KOPT-K1 (cell line): ENCODE data around the gene CENPU.
A peak's percentile ranks its signal among the peaks of the same experiment; 100 is the strongest.
"Not testable (repeated sequence)": the region's sequence is repeated elsewhere in the genome, so short reads cannot be mapped to it uniquely, and the experiment has no call there.

Experiments
- H3K27ac ChIP-seq: fragments of 200-600 bp; sonication (generic); 2 replicates; pipeline ENCODE4 v1.5.1; 2016; ENCODE audit warnings: antibody characterized with exemption, mild to moderate bottlenecking, low read depth, low read length; ENCODE audit not compliant: poor library complexity, severe bottlenecking
- H3K36me3 ChIP-seq: fragments of 200-600 bp; sonication (generic); 2 replicates; pipeline ENCODE4 v1.5.1; 2017; ENCODE audit warnings: antibody characterized with exemption, mild to moderate bottlenecking, low read length, moderate library complexity; ENCODE audit not compliant: insufficient read depth
- H3K9me3 ChIP-seq: fragments of 200-600 bp; sonication (generic); 2 replicates; pipeline ENCODE4 v1.5.1; 2017; ENCODE audit warnings: antibody characterized with exemption, low read length, mild to moderate bottlenecking; ENCODE audit not compliant: insufficient read depth, poor library complexity, severe bottlenecking

Gene CENPU

DNA sequence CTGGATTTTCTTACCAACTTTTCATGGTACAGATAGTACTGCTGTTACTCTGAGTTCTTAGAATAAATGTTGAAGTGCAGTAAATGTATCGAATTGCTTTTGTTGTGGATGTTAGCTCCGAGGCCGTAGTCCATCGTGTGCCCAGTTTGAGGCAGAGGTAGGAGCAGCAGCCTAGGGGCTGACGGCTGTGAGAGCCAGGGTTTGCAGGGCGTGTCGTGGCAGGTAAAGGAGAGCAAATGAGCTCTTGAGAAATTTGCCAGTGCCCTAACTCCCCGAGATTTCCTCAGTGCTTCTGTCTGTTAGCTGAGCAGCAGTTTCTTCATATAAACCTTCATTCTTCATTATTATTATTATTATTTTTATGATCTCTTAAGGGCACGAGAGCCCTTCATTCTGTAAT lies 62.8 kb downstream of the CENPU start:
- peaks cover 78% of the 10 kb centered on the region for H3K36me3 ChIP-seq
- no peaks in the 10 kb centered on the region for H3K9me3 ChIP-seq
- H3K27ac ChIP-seq = no peak overlapping the region

DNA sequence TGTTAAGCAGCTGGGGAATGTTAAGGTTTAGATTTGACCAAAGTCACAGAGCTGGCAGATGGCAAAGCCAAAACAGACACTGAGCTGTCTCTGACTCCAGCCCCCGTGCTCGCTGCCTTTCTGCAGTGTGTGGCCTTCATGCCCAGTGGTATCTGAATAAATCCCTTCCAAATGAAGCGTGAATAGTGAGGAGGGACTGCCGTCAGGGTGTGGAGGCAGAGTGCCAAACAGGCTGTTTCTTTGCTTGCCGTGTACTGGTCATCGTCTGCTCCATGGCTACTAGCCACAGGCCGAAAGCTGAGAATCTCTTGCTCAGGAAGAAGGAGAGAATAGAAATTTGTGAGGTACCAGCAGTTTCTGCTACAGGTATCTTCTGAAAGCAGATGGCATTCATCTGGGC lies 64.6 kb downstream of the CENPU start:
- Histone ChIP-seq H3K36me3 (peaks cover 82% of the 10 kb centered on the region), H3K9me3 (no peaks in the 10 kb centered on the region), H3K27ac (no peak overlapping the region)

DNA sequence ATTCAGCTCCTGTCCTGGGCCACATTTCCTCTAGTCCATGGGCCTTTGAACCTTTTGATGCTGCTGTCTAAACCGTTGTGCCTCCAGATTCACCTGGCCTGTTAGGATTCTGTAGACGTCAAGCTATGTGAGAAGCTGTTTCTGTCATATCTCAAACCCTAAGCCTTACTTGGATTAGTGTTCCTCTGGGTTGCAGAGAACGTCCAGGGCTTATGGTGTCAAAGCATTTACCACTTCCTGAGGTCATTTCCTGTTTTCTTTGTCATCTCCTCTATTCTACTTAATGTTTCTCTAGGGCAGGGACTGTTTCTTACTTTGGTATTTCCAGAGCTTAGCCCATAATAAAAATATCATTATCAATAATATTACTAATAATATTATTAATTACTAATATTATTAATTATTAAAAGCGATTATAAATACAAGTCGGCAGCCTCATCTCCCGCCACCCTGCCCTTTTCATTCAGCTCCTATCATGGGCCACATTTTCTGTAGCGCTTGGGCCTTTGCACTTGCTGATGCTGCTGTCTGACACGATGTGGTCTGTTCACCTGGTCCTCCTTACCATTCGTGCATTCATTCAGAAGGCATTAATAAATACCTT lies 65.3 kb downstream of the CENPU start:
- Histone ChIP-seq H3K36me3 (peaks cover 76% of the 10 kb centered on the region), H3K9me3 (no peaks in the 10 kb centered on the region), H3K27ac (peak overlapping the region; percentile 19)

DNA sequence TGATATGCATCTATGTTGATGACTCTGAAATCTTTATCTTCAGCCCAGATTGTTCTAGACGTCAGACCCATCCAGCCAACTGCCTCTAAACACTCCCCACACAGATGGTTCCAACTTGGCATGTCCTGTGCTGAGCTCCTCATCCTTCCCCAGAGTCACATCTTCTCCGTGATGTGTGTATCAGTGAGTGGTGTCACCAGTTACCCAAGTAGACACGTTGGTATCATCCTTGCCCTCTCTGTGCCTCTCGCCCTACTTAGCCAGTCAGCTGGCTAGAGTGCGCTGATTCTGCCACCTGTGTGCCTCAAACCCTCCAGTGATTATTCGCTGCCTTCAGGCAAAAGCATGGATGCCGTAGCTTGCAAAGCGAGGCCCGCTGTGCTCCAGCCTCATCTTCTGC lies 65.8 kb downstream of the CENPU start:
- no peaks in the 10 kb centered on the region for H3K9me3 ChIP-seq
- H3K36me3 ChIP-seq = peaks cover 73% of the 10 kb centered on the region
- H3K27ac ChIP-seq = peak overlapping the region; percentile 19

DNA sequence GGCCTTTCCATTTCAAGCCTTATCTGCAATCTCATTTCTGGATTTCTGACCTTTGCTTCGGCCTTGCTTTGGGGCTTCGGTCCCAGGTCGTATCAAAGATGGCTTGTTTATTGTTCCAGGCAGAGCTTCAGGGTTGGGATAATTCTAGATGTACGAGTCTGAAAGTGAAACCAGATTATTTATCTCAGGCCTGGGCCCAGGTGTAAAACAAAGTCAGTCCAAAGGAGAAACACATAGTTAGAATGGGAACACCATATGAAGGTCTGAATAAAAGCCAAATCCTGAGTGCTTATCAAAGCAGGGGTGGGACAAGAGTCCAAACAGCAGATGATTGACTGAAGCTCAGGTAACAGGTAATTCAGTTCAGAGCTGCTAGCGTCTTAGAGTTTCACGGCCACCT lies 67.2 kb downstream of the CENPU start:
- Histone ChIP-seq H3K9me3 (no peaks in the 10 kb centered on the region), H3K36me3 (peaks cover 60% of the 10 kb centered on the region), H3K27ac (no peak overlapping the region)

DNA sequence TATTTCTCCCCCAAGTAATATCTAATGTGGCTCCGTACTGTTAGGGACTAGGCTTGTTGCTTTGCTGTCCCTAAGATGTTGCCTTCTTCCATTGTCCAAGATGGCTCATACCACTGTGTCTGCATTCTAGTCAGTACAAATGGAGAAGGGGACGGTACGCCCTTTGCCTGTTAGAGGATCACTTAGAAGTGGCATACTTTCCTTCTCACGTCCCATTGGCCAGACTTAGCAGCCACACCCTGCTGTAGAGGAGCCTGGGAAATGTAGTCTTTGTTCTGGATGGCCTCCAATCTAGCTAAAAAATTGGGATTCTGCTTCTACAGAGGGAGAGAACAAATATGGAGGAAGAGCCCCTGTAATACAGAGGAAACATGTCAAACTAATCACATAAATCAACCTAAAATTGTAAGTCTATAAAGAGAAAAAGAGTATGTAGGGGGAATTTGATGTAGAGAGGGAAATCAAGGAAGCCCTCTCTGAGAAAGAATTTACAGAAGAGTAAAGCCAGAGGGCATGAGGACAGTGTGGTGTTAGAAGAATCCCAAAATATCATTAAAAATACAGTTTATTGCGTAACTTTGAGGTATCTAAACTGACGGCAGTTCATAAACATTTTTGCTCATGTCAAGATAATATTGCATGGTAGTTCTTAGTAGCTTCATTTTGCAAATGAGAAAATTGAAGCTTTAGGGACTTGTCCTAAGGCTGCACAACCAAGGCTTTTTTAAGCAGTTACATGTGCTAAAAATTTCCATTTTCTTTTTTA lies 69.3 kb downstream of the CENPU start:
- Histone ChIP-seq H3K9me3 (no peaks in the 10 kb centered on the region), H3K36me3 (peaks cover 59% of the 10 kb centered on the region), H3K27ac (no peak overlapping the region)

DNA sequence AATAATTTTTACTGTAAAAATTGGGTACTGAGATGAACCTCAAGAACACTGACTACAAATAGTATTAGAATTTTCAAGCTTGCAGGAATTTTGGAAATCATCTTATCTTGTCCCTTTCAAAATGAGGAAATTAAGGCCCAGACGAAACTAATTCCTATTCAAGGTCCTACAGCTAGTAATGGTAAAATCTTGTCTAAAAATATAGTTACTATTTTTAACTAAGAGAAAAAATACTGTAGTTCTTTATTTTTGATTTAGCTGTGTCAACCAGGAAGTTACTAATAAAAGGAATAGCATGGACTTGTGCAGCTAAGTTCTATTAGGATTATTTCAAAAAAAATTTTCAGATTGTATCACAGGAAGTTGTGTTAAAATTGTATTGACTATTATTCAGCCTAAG lies 71.7 kb downstream of the CENPU start:
- H3K36me3 ChIP-seq = peaks cover 49% of the 10 kb centered on the region
- no peaks in the 10 kb centered on the region for H3K9me3 ChIP-seq
- H3K27ac ChIP-seq = no peak overlapping the region

DNA sequence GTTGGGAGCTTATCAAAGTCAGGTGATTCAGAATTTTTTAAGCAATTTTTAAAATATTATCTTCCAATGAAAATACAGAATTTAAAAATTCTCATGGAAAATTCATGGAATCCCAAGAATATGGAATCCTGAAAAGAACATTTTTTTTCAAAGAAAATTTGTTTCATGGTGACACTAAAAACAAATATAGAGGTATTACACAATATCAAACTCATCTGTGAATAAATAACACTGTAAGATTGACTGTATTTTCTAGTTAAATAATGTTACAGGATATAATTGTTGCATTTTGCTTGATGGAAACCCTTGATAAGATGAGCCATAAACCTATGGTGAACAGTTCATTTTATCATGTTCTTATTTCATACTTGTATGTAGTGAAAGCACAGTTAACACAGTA lies 72.9 kb downstream of the CENPU start:
- H3K27ac ChIP-seq = no peak overlapping the region
- H3K36me3 ChIP-seq = peaks cover 49% of the 10 kb centered on the region
- no peaks in the 10 kb centered on the region for H3K9me3 ChIP-seq

DNA sequence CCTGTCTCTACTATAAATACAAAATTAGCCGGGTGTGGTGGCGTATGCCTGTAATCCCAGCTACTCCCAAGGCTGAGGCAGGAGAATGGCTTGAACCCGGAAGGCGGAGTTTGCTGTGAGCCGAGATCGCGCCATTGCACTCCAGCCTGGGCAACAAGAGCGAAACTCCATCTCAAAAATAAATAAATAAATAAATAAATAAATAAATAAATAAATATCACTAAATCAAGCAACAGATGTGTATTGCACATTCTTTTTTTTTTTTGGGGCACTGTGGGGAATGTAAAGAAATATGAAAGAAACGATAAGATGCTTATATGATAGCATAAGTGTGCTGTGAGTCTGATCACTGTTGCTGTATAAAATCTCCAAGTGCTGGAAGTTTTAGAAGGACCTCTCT lies 76.1 kb downstream of the CENPU start:
- peaks cover 45% of the 10 kb centered on the region for H3K36me3 ChIP-seq
- not testable (repeated sequence) for H3K27ac ChIP-seq, H3K9me3 ChIP-seq

DNA sequence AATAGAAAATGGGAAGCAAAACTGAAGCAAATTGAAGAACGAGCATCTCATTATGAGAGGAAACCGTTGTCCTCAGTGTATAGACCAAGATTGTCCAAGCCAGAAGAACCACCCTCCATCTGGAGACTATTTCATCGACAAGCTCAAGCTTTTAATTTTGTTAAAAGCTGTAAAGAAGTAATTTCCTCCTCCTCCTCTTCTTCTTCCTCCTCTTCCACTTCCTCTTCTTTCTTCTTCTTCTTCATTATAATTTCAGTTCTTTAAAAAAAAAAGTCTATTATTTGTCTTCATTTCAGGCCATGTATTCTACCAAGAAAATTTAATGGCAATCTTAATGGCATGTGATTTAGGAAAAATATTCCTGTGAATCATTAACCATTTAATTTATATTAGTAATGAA lies 76.8 kb downstream of the CENPU start:
- H3K36me3 ChIP-seq = peaks cover 45% of the 10 kb centered on the region
- H3K9me3 ChIP-seq = no peaks in the 10 kb centered on the region
- H3K27ac ChIP-seq = no peak overlapping the region

DNA sequence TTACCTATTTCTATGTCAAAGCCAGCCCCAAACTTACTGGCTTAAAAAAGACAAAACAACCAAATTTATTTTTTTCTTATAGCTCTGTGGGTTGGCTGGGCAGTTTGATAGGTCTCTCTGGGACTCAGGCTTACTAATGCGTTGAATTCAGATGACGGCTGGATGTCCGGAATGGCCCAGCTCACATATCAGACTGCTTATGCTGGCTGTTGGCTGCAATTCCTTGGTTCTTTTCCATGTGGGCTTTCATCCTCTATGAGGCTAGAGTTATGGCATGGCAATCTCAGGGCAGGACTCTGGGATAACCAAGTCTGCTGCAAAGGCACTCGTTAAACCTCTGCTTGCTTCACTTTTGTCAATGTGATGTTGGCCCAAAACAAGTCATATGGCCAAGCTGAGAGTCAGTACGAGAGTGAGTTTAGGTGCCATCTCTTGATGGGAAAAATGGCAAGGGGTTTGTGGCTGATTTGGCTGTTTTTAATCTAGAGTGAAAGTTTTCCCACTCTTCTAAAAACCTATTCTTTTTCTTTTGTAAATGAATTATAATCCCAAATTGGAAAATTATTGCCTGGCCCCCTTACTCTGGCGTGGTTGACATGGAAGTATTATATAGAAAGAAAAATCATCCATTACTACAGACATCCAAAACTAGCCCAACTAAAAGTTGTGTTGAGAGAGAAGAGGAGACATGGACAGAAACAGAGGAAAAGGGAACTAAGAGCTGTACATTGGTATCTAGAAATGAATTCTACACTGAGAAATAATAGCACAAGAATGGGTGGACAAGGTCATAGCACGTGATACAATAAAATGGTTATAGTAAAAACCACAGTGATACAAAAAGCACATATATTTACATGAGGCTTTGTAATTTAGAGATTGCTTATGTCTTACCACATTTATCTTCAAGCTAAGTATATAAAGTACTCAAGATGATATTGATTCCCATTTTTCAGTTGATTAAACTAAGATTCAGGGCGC lies 77.7 kb downstream of the CENPU start:
- peaks cover 43% of the 10 kb centered on the region for H3K36me3 ChIP-seq
- no peaks in the 10 kb centered on the region for H3K9me3 ChIP-seq
- H3K27ac ChIP-seq = no peak overlapping the region

DNA sequence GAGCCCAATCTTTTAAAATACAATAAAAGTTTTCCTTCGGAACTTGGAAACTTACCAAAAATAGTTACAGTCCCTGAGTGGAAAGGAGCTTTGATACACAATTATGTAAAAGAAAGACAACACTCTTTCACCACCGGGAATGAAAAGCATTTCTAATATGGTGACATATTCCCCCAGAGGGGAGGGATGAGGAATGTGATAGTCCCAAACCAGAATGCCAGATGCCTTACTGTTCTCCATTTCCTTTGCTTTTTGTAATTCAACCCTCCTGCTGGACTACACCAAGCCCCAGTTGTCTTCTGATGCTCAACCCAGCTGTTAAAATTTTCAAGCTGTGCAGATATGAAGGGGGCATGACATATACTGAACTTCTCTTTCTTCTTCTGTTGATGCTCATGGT lies 80.2 kb downstream of the CENPU start:
- Histone ChIP-seq H3K9me3 (no peaks in the 10 kb centered on the region), H3K36me3 (peaks cover 28% of the 10 kb centered on the region), H3K27ac (no peak overlapping the region)

DNA sequence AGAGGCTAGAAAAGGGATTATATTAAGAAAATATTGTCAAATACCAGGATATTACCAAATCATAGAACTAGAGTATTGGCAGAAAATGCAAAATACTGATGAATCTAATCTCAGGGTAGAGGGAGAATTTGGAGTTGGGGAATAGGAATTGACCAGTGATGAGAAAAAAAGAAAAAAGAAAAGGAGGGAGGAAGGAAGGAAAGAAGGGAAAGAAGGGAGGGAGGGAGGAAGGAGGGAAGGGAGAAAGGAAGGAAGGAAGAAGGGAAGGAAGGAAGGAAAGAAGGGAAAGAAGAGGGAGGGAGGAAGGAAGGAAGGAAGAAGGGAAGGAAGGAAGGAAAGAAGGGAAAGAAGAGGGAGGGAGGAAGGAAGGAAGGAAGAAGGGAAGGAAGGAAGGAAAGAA lies 81.2 kb downstream of the CENPU start:
- H3K27ac ChIP-seq, H3K9me3 ChIP-seq: not testable (repeated sequence)
- H3K36me3 ChIP-seq = peaks cover 28% of the 10 kb centered on the region

DNA sequence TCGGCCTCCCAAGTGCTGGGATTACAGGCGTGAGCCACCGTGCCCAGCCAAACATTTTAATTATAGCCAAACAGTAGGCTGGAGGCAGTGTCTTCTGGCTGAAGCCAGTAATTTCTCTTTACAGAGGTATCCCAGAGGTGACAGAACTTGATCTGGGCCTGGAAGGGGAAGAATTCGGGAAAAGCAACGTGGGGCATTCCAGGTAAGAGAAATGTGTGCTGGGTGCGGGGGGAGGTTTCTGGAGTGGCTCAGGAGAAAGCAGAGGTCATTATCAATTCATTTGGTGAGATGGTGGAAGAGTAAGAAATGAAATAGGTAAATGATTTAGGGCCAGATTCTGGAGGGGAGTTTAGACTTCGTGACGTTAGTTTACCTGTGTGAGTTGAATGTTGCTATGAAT lies 82.0 kb downstream of the CENPU start:
- Histone ChIP-seq H3K9me3 (no peaks in the 10 kb centered on the region), H3K36me3 (peaks cover 28% of the 10 kb centered on the region), H3K27ac (no peak overlapping the region)
